Fibroblast of skin of scalp (primary cell): ENCODE measurements around the gene ANAPC2. TPM values are rescaled to one million over a fixed set of nuclear protein-coding genes. Genes with fewer than 3 reads are reported as not detected.

ENCODE experiments used
- DNase-seq: peaks from one replicate; pipeline ENCODE4 v3.0.0-alpha.2; 2013
- polyA plus RNA-seq, 2 experiments: library from polyadenylated mRNA; unstranded; fragments of 120-200 nt; gene quantifications; one replicate each; pipeline ENCODE4 v1.2.1, GENCODE V29; 2013; ENCODE audit not compliant: insufficient read length in 2 of 2

ANAPC2 gene, protein sequence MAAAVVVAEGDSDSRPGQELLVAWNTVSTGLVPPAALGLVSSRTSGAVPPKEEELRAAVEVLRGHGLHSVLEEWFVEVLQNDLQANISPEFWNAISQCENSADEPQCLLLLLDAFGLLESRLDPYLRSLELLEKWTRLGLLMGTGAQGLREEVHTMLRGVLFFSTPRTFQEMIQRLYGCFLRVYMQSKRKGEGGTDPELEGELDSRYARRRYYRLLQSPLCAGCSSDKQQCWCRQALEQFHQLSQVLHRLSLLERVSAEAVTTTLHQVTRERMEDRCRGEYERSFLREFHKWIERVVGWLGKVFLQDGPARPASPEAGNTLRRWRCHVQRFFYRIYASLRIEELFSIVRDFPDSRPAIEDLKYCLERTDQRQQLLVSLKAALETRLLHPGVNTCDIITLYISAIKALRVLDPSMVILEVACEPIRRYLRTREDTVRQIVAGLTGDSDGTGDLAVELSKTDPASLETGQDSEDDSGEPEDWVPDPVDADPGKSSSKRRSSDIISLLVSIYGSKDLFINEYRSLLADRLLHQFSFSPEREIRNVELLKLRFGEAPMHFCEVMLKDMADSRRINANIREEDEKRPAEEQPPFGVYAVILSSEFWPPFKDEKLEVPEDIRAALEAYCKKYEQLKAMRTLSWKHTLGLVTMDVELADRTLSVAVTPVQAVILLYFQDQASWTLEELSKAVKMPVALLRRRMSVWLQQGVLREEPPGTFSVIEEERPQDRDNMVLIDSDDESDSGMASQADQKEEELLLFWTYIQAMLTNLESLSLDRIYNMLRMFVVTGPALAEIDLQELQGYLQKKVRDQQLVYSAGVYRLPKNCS
- 27.3 TPM for polyA plus RNA-seq (2013, experiment 1 of 2; ENCODE audit: insufficient read length)
- polyA plus RNA-seq (2013, experiment 2 of 2; ENCODE audit: insufficient read length) = 26.2 TPM

DNA sequence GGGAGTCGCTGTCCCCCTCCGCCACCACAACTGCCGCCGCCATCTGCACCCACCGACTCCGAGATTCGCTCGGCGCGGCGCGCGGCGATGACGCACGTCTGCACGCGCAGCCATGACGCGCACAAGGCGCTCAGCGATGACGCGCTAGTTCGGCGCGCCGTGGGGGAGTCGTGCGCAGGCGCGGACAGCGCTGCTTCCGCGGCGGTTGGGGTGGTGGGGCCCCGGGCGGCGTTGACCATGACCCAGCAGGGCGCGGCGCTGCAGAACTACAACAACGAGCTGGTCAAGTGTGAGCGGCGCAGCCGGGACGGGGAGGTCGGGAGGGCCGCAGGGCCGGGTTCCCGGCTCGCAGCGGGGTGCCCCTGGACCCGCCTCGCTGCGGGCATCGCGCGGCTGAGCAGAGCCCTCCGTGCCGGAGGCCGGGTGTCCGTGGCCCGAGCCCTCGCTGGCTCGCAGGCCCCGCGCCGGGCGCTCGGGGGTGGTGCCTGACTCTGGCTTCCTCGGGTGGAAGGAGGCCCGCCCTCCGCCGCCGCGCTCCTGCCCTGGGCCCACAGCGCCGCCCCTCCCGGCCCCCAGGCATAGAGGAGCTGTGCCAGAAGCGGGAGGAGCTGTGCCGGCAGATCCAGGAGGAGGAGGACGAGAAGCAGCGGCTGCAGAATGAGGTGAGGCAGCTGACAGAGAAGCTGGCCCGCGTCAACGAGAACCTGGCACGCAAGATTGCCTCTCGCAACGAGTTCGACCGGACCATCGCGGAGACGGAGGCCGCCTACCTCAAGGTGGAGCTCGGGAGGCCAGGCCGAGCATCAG is at the start of gene ANAPC2, which contains the start of gene SSNA1:
TSS of gene ANAPC2 (minus strand) at position 71 of the 807 bp plus-strand sequence. CDS start at position 43, 28 bp downstream.
TSS of gene SSNA1 (plus strand) at position 187 of the 807 bp plus-strand sequence. CDS start at position 238, 51 bp downstream.
- peak; percentile 93 for DNase-seq

- DNase-seq = no peak
These were observed 48.6 kb upstream of the ANAPC2 start for GRCh38 chr9:137236936-137237421.

GRCh38 chr9:137236238-137236935 is 48.0 kb upstream of the ANAPC2 start:
- DNase-seq = peak; percentile 76

- DNase-seq = no peak
These were observed 47.3 kb upstream of the ANAPC2 start for GRCh38 chr9:137235424-137236237.

DNA sequence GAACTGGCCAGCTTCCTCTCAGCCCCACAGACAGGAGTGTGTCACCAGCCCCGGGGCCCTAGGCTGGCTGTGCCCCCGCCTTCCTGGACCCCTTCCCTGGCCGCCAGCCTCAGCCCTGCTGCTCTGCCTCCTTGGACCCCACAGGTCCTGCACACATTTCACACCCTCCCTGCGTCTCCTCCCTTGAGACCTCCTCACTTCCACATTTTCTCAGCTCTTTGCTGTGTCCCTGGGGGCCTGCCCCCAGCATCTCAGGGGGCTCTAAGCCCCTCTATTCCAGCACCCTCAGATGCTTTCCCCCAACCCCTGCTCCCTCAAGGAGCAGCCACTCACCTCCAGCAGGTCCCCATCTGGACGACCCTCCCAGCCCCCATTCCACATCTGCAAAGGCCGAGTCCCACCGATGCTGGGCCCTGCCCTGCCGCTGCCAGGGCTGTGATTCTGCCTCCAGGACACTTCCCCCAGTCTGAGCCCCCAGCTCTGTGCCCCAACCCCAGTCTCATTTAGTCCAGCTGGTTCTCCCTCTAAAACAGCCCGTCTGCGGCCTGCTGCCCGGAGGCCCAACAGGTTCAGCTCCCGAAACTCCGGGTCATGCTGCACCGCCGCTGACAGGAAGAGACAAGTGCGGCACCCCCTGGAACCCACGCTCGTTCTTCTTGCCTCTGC is 46.5 kb upstream of the ANAPC2 start:
- no peak for DNase-seq

DNA sequence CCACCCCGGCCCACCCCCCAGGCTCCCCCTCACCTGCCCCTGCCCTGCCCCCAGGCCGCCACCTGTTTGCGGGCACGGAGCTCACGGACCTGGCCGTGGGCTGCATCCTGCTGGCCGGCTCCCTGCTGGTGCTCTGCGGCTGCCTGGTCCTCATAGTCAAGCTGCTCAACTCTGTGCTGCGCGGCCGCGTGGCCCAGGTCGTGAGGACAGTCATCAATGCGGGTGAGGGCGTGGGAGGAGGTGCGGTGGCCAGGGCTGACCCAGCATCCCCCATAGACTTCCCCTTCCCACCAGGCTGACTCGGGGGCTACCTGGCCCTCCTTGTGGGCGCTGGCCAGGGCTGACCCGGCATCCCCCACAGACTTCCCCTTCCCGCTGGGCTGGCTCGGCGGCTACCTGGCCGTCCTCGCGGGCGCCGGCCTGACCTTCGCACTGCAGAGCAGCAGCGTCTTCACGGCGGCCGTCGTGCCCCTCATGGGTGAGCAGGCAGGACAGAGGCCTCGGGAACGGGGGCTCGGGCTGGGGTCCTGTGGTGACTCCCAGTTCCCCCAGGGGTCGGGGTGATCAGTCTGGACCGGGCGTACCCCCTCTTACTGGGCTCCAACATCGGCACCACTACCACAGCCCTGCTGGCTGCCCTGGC is 45.8 kb upstream of the ANAPC2 start:
- DNase-seq = no peak

DNA sequence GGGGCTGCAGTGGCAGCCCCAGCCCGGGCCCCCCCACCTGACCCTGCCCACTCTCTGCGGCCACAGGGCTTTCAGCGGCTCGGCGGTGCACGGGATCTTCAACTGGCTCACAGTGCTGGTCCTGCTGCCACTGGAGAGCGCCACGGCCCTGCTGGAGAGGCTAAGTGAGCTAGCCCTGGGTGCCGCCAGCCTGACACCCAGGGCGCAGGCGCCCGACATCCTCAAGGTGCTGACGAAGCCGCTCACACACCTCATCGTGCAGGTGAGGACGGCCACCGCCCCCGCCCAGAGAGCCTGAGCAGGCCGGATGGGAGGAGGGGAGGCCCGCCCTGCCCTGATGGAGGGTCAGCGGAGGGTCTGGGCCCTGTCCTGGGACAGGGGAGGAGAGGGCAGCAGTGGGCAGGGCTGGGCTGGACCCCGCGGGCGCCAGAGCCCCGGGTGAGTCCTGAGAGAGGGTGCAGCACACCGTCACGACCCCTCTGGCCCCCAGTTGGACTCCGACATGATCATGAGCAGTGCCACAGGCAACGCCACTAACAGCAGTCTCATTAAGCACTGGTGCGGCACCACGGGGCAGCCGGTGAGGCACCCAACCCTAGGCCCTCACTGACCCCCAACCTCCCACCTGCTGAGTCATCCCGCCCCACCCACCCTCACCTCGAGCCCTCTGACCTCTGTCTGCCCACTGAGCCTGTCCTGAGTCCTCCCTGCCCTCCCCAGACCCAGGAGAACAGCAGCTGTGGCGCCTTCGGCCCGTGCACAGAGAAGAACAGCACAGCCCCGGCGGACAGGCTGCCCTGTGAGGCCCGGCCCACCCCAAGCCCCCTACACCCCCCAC is 45.0 kb upstream of the ANAPC2 start:
- no peak for DNase-seq

DNA sequence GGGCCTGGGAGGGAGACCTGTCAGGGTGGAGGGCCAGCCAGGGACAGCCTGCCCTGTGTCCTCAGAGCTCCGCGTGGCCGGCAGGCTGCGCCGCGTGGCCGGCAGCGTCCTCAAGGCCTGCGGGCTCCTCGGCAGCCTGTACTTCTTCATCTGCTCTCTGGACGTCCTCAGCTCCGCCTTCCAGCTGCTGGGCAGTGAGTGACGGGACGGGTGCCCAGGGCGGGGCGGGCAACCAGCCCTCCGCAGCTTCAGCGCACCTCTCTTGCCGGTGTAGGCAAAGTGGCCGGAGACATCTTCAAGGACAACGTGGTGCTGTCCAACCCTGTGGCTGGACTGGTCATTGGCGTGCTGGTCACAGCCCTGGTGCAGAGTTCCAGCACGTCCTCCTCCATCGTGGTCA is 44.1 kb upstream of the ANAPC2 start:
- no peak for DNase-seq

DNA sequence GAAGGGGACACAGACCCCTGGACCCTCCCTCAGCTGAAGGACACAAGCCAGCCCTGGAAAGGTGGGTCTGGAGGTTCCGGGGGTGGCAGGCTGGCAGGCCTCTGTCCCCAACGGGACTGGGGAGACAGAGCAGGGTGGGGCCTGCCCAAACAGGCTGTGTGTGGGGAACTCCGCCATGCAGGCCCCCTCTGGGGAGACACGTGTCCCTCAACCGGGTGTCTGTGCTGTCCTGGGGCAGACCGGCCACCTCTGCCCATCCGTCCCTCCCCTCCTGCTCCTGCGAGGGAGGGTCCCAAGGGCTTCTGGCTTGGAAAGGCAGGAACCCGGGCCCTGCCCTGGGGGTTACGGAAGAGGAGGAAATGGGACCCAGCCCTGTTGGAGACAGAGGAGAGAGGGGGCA is 43.7 kb upstream of the ANAPC2 start:
- DNase-seq = no peak

DNA sequence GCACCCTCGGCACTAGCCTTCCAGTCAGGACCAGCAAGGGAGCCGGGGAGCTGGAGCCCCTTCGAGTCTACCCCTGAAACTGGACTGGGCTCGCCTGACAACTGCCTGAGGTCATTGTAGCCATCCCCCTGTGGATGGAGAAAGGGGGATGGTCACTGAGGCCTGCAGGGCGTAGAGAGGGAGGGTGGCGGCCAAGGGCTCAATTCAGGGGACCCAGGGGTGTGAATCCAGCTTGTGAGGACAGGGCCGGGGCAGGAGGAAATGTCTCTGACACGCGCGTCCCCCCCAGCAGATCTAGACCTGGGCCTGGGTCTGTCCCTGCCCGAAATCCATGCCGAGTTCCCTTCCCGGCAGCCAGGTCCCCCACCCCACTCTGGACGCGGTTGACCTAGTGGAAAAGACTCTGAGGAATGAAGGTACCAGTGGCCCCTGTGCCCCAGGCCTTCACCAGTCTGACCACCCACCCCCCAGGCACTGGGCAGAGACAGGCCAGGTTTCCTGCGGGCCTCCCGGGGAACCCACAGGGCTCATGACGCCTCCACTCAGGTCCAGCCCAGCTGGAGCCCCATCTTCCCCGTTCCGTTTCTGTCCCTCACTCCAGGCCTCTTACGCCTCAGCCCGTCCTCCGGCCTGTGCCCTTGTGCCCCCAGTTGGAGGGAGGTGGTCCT is 43.1 kb upstream of the ANAPC2 start:
- no peak for DNase-seq

- no peak for DNase-seq
These were observed 42.5 kb upstream of the ANAPC2 start, which contains the start of gene SLC34A3 for GRCh38 chr9:137230705-137231371. Gene SLC34A3 (plus strand): TSS chr9:137230901. CDS start chr9:137231703, 802 bp downstream.

DNA sequence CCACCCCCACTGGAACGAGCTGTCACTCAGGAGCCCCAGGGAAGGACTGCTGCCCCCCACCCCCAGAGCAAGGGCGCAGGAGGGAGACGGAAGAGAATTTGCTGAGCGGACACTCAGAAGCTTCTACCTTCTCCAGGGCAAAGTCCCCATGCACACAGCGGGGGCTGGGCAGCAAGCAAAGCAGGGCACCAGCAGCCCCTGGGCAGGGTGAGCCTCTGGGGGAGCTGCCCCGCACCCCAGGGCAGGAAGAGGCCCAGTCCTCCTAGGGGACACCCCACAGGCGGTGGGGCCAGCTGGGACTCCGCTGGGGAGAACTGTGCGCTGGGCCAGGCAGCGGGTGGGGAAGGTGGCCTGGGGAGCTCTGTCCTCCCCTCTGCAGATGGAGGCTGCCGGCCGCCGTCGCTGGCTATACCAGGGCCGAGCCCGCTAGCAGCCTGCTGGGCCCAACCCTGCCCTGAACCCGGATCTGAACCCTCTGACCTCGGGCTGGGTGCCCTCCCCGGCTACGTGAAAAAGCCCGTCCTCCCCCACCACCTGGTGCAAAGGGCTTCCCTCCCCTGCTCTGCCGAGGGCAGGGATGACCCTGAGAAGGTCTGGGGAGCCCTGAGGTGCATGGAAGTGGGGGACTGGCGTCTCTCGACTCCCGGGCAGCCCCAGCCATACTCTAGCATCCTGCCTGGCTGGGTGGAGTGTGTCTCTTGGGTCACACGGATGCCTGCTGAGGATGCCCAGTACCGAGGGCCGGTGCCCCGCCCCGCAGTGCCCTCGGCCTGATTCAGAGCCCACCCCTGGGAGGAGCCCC is 41.7 kb upstream of the ANAPC2 start:
- no peak for DNase-seq

DNA sequence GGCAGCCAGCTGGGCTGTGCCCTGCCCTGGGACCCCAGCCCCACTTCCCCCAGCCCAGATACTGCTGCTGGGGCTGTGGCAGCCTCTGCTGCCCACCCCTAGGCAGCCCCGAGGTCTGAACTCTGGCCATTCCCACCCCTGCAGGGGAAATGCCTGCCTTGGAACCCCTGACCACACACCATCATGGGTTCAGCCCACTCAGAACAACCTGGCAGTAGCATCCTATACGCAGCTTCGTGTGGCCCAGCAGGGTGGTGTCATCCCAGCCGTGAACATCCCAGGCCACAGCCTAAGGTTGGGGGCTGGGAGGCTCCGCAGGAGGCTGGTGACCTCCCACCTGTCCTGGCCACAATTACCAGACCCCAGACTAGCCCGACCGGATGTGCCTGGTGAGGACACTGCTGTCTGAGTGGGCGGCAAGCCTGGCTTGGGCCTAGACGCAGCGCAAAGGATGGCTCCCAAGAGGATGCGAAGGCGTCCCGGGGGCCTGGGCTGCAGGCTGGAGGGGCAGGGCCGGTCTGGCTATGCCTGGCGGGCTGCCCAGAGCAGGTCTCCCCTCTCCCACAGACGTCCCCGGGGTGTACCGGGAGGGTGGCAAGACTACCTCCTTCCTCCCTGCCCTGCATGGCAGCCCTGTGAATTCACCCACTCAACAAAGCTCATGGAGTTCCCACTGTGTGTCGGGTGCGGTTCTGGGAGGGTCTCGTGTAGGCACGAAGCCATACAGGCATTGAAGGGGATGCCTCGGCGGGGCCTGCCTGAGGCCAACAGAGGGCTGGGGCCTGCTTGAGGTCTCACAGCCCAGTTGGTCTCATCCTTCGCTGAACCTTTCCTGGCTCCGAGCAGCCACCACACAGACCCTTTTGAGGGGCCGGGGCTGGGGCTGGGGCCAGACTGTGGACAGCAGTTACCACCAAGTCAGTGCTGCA is 40.9 kb upstream of the ANAPC2 start:
- DNase-seq = no peak

- no peak for DNase-seq
These were observed 40.2 kb upstream of the ANAPC2 start for GRCh38 chr9:137228506-137228967.

DNA sequence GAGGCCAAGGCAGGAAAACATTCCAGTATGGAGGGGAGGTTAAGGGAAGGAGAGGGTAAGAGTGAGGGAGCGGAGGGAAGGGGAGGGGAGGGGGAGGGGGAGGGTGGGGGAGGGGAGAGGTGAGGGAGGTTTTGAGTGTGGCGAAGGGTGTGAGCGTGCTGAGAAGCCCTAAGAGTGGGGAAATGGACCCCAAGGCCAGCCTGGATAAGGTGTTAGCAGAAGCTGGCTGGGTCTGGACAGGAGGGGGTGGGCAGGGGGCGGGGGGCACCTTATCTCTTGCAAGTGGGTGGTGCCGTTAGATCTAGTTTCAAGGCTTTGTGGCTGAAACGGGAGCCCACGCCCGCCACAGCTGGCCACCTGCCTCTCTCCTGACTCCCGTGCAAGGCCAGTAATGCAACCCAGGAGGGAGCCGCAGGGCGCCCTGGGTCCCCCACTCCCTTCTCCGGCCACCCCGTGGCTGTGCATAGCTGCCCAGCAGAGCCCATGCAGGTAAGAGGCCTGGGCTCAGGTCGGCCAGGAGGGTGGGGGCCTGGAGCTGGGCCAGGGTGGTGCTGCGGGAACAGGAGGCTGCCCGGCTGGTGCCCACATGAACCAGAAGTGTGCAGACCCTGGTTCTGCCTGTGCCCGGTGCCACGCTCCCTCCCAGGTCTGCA is 39.6 kb upstream of the ANAPC2 start:
- no peak for DNase-seq
